Hippocampal formation (tissue), 2 donors: ENCODE data around the gene NFAT5.
"Not testable (repeated sequence)": the region's sequence is repeated elsewhere in the genome, so short reads cannot be mapped to it uniquely, and the experiment has no call there.

Experiments
- DNase-seq, 2 donors: peaks; one replicate each; lab custom pipeline; 2025; lab: John Stamatoyannopoulos, UW

Gene NFAT5

GRCh38 chr16:69555437-69555836 is 10.3 kb upstream of the NFAT5 start:
- DNase-seq, result no peak

- DNase-seq, result no peak
Observed at GRCh38 chr16:69555867-69556266, 9.9 kb upstream of the NFAT5 start.

GRCh38 chr16:69559164-69559563 is 6.6 kb upstream of the NFAT5 start:
- DNase-seq, result no peak

- DNase-seq, result not testable (repeated sequence)
Observed at GRCh38 chr16:69561367-69561766, 4.4 kb upstream of the NFAT5 start.

GRCh38 chr16:69561901-69562300 is 3.9 kb upstream of the NFAT5 start:
- DNase-seq, result no peak

GRCh38 chr16:69562813-69563212 is 3.0 kb upstream of the NFAT5 start:
- no peak for DNase-seq

- no peak for DNase-seq
Observed at GRCh38 chr16:69563605-69564580, 1.9 kb upstream of the NFAT5 start.

- no peak for DNase-seq
Observed at GRCh38 chr16:69564845-69565670, 708 bp upstream of the NFAT5 start.

- DNase-seq, result peak in 1 of 2 donors; percentile 65
Observed at GRCh38 chr16:69566240-69566980, 644 bp downstream of the NFAT5 start.

- DNase-seq, result peak in 1 of 2 donors; percentile 46
Observed at GRCh38 chr16:69566981-69567680, 1.4 kb downstream of the NFAT5 start.

GRCh38 chr16:69568676-69569075 is 2.9 kb downstream of the NFAT5 start:
- DNase-seq, result no peak

GRCh38 chr16:69578771-69579170 is 13.0 kb downstream of the NFAT5 start:
- DNase-seq, result not testable (repeated sequence)

- DNase-seq, result no peak
Observed at GRCh38 chr16:69579783-69580481, 14.2 kb downstream of the NFAT5 start.

- no peak for DNase-seq
Observed at GRCh38 chr16:69581297-69581696, 15.5 kb downstream of the NFAT5 start.

- DNase-seq, result not testable (repeated sequence)
Observed at GRCh38 chr16:69584493-69584892, 18.7 kb downstream of the NFAT5 start.

- no peak for DNase-seq
Observed at GRCh38 chr16:69589434-69590269, 23.9 kb downstream of the NFAT5 start.

- no peak for DNase-seq
Observed at GRCh38 chr16:69590590-69590989, 24.8 kb downstream of the NFAT5 start.

GRCh38 chr16:69593751-69594255 is 28.0 kb downstream of the NFAT5 start:
- DNase-seq, result no peak
